ENCODE measurements around the gene LECT2.

The LECT2 gene

DNA sequence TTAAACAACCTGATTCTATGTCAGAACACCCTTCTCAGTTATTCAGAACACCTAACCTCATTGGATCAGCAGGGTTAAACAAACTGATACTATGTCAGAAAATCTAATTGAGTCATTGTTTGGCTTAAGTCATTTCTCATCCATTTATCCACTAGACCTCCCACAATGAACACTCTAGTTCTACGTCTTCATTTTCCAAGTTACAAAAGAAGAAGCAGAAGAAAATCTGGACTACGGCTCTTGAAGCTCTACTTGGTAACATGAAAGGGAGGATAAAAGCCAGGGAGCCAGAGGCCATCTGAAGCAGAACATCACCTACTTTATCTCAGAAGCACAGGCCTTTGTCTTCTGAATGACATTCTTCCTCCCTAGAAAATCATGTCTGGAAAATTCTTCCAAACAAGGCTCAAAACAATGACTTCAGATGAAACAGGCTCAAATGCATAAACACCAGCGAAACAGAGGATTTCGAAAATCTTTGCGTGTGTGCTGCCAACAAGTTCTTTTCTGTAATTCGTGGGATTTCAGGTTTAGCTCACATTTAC is 38.6 kb upstream of the LECT2 start:
- DNase-seq (ENCODE audit: extremely low spot score): no peak
- POLR2A ChIA-PET: interaction anchor here (0.9 to 2.2 kb wide), 5 partner anchors 13 to 66 kb away, joined by 3 to 7 read pairs (median 6); no protein-coding TSS in a partner anchor
- TF ChIP-seq HDGF (IDR thresholded peaks at IDR 0.05; ENCODE audit: borderline replicate concordance): no peak
- no peak for TF ChIP-seq ZNF384 (IDR thresholded peaks at IDR 0.05)
- no peak for TF ChIP-seq L3MBTL2 (conservative IDR thresholded peaks at IDR 0.05)
- no peak for TF ChIP-seq TARDBP (IDR thresholded peaks at IDR 0.05)
- TF ChIP-seq FOXK2 (IDR thresholded peaks at IDR 0.05): no peak
- no peak for TF ChIP-seq ARNT (IDR thresholded peaks at IDR 0.05)
- no peak for TF ChIP-seq FOXM1 (IDR thresholded peaks at IDR 0.05; ENCODE audit: borderline replicate concordance)
- TF ChIP-seq CTBP1 (IDR thresholded peaks at IDR 0.05; ENCODE audit: borderline replicate concordance): no peak
- no peak for TF ChIP-seq NFRKB (IDR thresholded peaks at IDR 0.05)
- TF ChIP-seq FOXA1 (IDR thresholded peaks at IDR 0.05): no peak
- no peak for TF ChIP-seq BHLHE40 (IDR thresholded peaks at IDR 0.05; ENCODE audit: borderline replicate concordance)
- TF ChIP-seq SUZ12 (IDR thresholded peaks at IDR 0.05): no peak
- no peak for TF ChIP-seq LEF1 (IDR thresholded peaks at IDR 0.05; ENCODE audit: borderline replicate concordance)
- no peak for TF ChIP-seq ELF4 (IDR thresholded peaks at IDR 0.05)
- TF ChIP-seq, protein P1, sequence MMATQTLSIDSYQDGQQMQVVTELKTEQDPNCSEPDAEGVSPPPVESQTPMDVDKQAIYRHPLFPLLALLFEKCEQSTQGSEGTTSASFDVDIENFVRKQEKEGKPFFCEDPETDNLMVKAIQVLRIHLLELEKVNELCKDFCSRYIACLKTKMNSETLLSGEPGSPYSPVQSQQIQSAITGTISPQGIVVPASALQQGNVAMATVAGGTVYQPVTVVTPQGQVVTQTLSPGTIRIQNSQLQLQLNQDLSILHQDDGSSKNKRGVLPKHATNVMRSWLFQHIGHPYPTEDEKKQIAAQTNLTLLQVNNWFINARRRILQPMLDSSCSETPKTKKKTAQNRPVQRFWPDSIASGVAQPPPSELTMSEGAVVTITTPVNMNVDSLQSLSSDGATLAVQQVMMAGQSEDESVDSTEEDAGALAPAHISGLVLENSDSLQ (IDR thresholded peaks at IDR 0.05): no peak
- no peak for TF ChIP-seq SP1 (IDR thresholded peaks at IDR 0.05)
- CTCF ChIA-PET: interaction anchor here (0.6 to 2.0 kb wide), 2 partner anchors 16 to 44 kb away, joined by 3 to 14 read pairs; no protein-coding TSS in a partner anchor

DNA sequence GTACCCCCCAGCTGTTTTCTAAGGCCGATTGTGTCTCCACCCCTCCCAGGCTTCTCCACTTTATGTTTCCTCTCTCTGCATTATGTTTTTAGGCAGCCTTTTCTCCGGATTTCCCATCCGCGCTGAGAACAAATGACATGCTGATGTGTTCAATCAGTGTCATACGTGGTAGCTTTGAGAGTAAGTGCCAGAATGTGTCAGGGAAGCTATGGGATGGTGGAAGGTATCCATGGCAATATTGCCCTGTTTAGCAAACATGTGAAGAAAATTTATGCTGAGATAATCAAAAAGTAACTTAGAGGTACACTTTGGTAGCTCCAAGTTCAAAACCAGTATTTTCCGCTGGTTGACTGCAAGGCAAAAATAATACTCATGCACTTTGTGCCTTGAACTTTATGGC is 36.6 kb upstream of the LECT2 start:
- CTCF ChIA-PET: interaction anchor here (0.9 kb wide), 1 partner anchor 14 kb away, joined by 5 read pairs; no protein-coding TSS in a partner anchor
- DNase-seq (ENCODE audit: extremely low spot score): no peak
- TF ChIP-seq L3MBTL2 (conservative IDR thresholded peaks at IDR 0.05): no peak
- POLR2A ChIA-PET: no interaction called here

DNA sequence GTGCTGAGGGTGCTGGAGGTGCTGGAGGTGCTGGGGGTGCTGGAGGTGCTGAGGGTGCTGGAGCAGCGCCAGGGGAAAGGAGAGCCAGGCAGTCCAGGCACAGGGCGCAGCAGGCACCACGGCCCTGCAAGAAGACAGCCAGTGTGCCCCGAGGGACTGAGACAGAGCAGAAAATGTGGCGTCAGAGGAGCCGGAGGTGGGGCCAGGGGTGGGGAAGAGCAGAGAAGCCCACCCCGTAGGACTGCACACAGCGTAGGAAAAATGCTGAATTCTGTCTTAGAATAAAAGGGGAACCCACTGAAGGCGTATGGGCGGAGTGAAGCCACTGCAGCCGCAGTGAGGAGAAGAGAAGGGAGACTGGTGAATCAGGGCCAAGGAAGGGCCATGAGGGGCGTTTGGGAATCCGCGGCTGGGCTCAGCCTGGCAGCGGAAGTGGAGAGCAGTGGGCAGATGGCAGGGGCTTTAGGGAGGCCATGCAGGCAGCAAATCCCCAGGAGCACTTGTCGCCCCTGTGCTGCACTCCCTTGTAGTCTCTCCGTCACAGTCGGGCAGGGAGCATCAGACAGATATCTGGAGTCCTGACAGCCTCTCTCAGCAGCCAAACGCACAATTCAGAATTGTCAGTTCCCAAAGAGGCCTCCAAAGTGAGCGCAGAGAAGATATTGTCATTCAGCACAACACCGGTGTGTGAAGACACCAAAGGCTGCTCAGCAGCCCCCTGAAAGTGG is 35.9 kb upstream of the LECT2 start:
- ChIA-PET POLR2A (interaction anchor here (1.2 kb wide), 1 partner anchor 91 kb away, joined by 3 read pairs; no protein-coding TSS in a partner anchor), CTCF (interaction anchor here (0.9 kb wide), 1 partner anchor 13 kb away, joined by 5 read pairs; no protein-coding TSS in a partner anchor)
- DNase-seq (ENCODE audit: extremely low spot score): no peak
- no peak for TF ChIP-seq SP1 (IDR thresholded peaks at IDR 0.05)
- no peak for TF ChIP-seq NFRKB (IDR thresholded peaks at IDR 0.05)
- TF ChIP-seq, protein P1 (IDR thresholded peaks at IDR 0.05): no peak
- no peak for TF ChIP-seq L3MBTL2 (conservative IDR thresholded peaks at IDR 0.05)

DNA sequence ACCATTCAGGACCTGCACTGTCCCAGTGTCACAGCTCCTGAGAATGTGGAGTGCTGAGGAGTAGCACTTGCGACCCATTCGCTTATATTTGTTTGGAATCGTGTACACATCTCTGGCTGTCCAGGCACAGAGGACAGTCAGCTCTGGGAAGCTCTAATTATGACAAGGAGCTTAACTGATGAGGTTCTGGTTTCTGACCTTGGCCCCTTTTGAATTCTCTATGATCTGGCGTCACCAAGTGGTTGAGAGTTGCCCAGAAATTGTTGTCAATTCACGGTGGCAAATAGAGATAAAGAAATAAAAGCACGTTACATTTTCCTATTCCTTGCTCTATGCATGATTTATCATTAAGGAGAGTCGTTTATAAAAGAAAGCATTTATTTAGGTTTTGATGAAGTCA is 34.9 kb upstream of the LECT2 start:
- ChIA-PET CTCF (no interaction called here), POLR2A (interaction anchor here (1.2 kb wide), 1 partner anchor 92 kb away, joined by 3 read pairs; no protein-coding TSS in a partner anchor)
- TF ChIP-seq TARDBP (IDR thresholded peaks at IDR 0.05) (no peak), CTBP1 (IDR thresholded peaks at IDR 0.05; ENCODE audit: borderline replicate concordance) (no peak), NFRKB (IDR thresholded peaks at IDR 0.05) (no peak), FOXM1 (IDR thresholded peaks at IDR 0.05; ENCODE audit: borderline replicate concordance) (no peak), SP1 (IDR thresholded peaks at IDR 0.05) (no peak), ARNT (IDR thresholded peaks at IDR 0.05) (no peak), LEF1 (IDR thresholded peaks at IDR 0.05; ENCODE audit: borderline replicate concordance) (no peak)
- TF ChIP-seq, protein P1 (IDR thresholded peaks at IDR 0.05): no peak
- DNase-seq (ENCODE audit: extremely low spot score): no peak

DNA sequence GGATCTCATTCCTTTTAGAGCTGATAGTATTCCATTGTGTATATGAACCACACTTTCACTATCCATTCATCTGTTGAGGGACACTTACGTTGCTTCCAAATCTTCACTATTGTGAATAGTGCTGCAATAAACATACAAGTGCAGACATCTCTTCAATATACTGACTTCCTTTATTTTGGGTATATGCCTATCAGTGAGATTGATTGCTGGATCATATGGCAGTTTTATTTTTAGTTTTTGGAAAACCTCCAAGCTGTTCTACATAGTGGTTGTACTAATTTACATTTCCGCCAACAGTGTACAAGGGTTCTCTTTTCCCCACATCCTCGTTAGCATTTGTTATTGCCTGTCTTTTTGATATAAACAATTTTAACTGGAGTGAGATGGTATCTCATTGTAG is 33.8 kb upstream of the LECT2 start:
- ChIA-PET POLR2A (no interaction called here), CTCF (interaction anchor here (1.2 to 2.2 kb wide), 2 partner anchors 9 to 11 kb away, joined by 5 to 14 read pairs; no protein-coding TSS in a partner anchor)
- TF ChIP-seq L3MBTL2 (conservative IDR thresholded peaks at IDR 0.05) (no peak), BHLHE40 (IDR thresholded peaks at IDR 0.05; ENCODE audit: borderline replicate concordance) (no peak), FOXA1 (IDR thresholded peaks at IDR 0.05) (no peak), TARDBP (IDR thresholded peaks at IDR 0.05) (no peak), ZNF384 (IDR thresholded peaks at IDR 0.05) (no peak), FOXK2 (IDR thresholded peaks at IDR 0.05) (no peak), LEF1 (IDR thresholded peaks at IDR 0.05; ENCODE audit: borderline replicate concordance) (no peak), NFRKB (IDR thresholded peaks at IDR 0.05) (no peak), ARNT (IDR thresholded peaks at IDR 0.05) (no peak), HDGF (IDR thresholded peaks at IDR 0.05; ENCODE audit: borderline replicate concordance) (no peak), SUZ12 (IDR thresholded peaks at IDR 0.05) (no peak)
- TF ChIP-seq, protein P1 (IDR thresholded peaks at IDR 0.05): no peak
- no peak for DNase-seq (ENCODE audit: extremely low spot score)
